Ovary (tissue), 9 donors: ENCODE data around the gene PGRMC2. TPM values are rescaled to one million over a fixed set of nuclear protein-coding genes. Genes with fewer than 3 reads are reported as not detected.

Experiments used
- DNase-seq, 5 donors: peaks; one replicate each; pipeline ENCODE4 v3.0.0-alpha.2; 2019 to 2020
- H3K27ac ChIP-seq, 2 donors: fragments of 200-600 bp; one replicate each; pipeline versions ENCODE4 v1.5.1 to v1.8.0; 2019 to 2022
- H3K27me3 ChIP-seq: fragments of 200-600 bp; one replicate; pipeline ENCODE4 v1.8.0; 2022
- H3K36me3 ChIP-seq: fragments of 200-600 bp; sonication (generic); one replicate; pipeline ENCODE4 v1.5.1; 2019
- H3K4me1 ChIP-seq: one replicate; pipeline ENCODE4 v1.8.1; 2013; ENCODE audit warnings: mild to moderate bottlenecking, moderate library complexity; ENCODE audit not compliant: insufficient read depth
- H3K4me3 ChIP-seq: fragments of 200-600 bp; sonication (generic); one replicate; pipeline ENCODE4 v1.5.1; 2017
- H3K9me3 ChIP-seq, 2 donors: fragments of 200-600 bp in 1 of 2; sonication (generic) in 1 of 2; one replicate each; pipeline versions ENCODE4 v1.5.1 to v1.8.1; 2013 to 2019; ENCODE audit warnings: mild to moderate bottlenecking in 1 of 2, moderate library complexity in 1 of 2
- EP300 ChIP-seq: sonication (generic); formaldehyde crosslinking; IDR thresholded peaks from one replicate; pipeline ENCODE4 v1.6.1; 2017; ENCODE audit warnings: antibody characterized with exemption
- POLR2A ChIP-seq: fragments of 450-650 bp; IDR thresholded peaks from one replicate; pipeline ENCODE4 v1.6.1; 2017; ENCODE audit warnings: antibody characterized with exemption, mild to moderate bottlenecking, moderate library complexity
- WGBS, 3 donors: extraction: QIAGEN DNeasy Blood & Tissue Kit in 1 of 3; methylation state at CpG; one replicate each; pipeline versions ENCODE4 v1.1.5 to v1.1.7; 2013 to 2017; 5-methylcytosine and 5-hydroxymethylcytosine counted together
- intact Hi-C, 4 donors: fragments of 100-400 bp; cut with DNase I; formaldehyde crosslinking; loops; one replicate each; pipeline versions ENCODE4 v1.11.0 to v1.15.1; 2022 to 2023
- polyA plus RNA-seq, 2 donors: library from polyadenylated mRNA; stranded (reverse); fragments of 200-250 nt in 1 of 2; fragments of 350-450 nt in 1 of 2; fragmentation: Illumina TruSeq in 1 of 2; extraction: RNeasy Lipid Tissue Mini Kit (QIAGEN cat#74804) in 1 of 2; gene quantifications; one replicate each; pipeline ENCODE4 v1.2.3, GENCODE V29; 2013 to 2014
- total RNA-seq, 7 donors: library from RNA; depleted of rRNA in 2 of 7; stranded (reverse); fragments of >200 nt in 2 of 7; fragmentation: NEBNext Ultra II Directional in 3 of 7; extraction: Animal tissue kit (Norgen Biotek cat#: 25700) in 3 of 7; gene quantifications; one replicate each; pipeline versions ENCODE4 v1.1.0 to v1.2.4, GENCODE V29; 2016 to 2023
- TF ChIP-seq, protein P1 (sequence below), 3 donors: fragments of 450-650 bp in 2 of 3; fragments of 200-600 bp in 1 of 3; IDR thresholded peaks; one replicate each; pipeline versions ENCODE4 v1.5.1 to v1.8.0; 2016 to 2022; ENCODE audit warnings: antibody characterized with exemption in 3 of 3, mild to moderate bottlenecking in 1 of 3
- donor health status: DM: no; HTN: no; CAD: no; lungs with moderate emphysema.
- donor health status: DM: no; HTN: no; CAD: no.
- donor health status: Bipolar disorder and iron deficiency.
- donor health status: DM: yes; HTN: yes; CAD: no.
- donor health status: DM: no; HTN: no; CAD: no.
- donor health status: DM: yes; HTN: yes; CAD: no.

Gene PGRMC2
- total and polyA plus RNA-seq, 9 donors: 23.2 to 222 (median 56.9) TPM

DNA sequence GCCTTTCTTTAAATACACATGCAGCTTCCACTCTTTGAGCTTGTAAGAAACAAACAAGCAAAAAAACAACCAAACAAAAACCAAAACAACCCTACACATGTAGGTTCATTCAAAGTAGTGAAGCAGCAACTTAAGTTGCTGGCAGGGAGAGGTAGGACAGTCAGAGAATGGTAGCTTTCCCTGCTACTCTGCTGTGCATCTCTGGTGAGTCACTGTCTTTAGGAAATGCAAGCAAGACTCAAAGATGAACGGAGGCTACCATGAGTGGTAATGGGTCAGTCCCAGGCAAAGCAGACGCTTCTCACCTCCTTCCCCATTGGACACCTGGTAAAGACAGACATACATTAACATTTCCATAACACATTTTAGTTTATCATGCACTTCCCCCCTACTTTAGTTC is 43.2 kb downstream of the PGRMC2 start:
- Histone ChIP-seq H3K27me3 (no peaks in the 10 kb centered on the region), H3K36me3 (no peaks in the 10 kb centered on the region), H3K9me3 (no peaks in the 10 kb centered on the region), H3K27ac (no peak overlapping the region), H3K4me3 (no peak overlapping the region), H3K4me1 (no peaks in the 10 kb centered on the region)
- DNase-seq: no peak
- no peak for TF ChIP-seq EP300
- no peak for TF ChIP-seq POLR2A
- TF ChIP-seq, protein P1, sequence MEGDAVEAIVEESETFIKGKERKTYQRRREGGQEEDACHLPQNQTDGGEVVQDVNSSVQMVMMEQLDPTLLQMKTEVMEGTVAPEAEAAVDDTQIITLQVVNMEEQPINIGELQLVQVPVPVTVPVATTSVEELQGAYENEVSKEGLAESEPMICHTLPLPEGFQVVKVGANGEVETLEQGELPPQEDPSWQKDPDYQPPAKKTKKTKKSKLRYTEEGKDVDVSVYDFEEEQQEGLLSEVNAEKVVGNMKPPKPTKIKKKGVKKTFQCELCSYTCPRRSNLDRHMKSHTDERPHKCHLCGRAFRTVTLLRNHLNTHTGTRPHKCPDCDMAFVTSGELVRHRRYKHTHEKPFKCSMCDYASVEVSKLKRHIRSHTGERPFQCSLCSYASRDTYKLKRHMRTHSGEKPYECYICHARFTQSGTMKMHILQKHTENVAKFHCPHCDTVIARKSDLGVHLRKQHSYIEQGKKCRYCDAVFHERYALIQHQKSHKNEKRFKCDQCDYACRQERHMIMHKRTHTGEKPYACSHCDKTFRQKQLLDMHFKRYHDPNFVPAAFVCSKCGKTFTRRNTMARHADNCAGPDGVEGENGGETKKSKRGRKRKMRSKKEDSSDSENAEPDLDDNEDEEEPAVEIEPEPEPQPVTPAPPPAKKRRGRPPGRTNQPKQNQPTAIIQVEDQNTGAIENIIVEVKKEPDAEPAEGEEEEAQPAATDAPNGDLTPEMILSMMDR (IDR thresholded peaks at IDR 0.05): no peak
- intact Hi-C loops: no loop called here
- 83 to 89% (median 88%) methylated on average over 2 of the region's 2 CpGs for WGBS, 3 donors

DNA sequence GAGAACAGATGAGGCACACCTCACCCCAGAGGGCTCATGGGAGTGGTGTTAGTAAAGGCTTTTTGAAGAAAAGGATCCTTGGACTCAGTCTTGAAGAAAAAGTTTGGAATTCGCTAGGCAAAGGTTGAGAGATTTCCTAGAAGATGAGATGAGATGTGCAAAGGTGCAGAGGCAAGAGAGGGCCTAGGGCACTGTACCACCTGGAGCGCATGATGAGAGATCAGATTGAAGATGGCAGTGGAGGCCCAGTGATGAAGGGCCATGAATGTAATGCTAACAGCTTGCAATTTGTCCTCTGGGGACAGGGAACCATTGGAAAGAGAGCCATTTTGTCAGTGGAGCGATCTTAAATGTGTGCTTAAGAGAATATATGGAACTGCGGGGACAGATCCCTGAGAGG is 45.0 kb downstream of the PGRMC2 start:
- 94 to 97% (median 94%) methylated on average over 4 of the region's 4 CpGs for WGBS, 3 donors
- Histone ChIP-seq H3K9me3 (no peaks in the 10 kb centered on the region), H3K27me3 (no peaks in the 10 kb centered on the region), H3K27ac (no peak overlapping the region), H3K4me1 (no peaks in the 10 kb centered on the region), H3K36me3 (no peaks in the 10 kb centered on the region), H3K4me3 (no peak overlapping the region)
- intact Hi-C loops: no loop called here
- TF ChIP-seq POLR2A (no peak), EP300 (no peak)
- TF ChIP-seq, protein P1 (IDR thresholded peaks at IDR 0.05): no peak
- no peak for DNase-seq

DNA sequence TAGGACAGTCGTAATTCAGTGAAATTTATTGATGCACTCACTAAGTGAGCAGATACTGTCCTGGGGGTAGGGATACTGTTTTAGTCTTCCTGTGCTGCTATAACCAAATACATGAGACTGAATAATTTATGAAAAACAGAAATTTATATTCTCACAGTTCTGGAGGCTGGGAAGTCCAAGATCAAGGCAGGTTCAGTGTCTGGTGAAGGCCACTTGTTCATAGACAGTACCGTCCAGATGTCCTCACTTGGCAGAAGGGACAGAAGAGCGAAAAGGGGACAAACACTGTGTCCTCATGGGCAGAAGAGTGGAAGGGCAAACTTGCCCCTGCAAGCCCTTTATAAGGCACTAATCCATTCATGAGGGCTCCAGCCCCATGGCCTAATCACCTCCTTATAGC is 45.6 kb downstream of the PGRMC2 start:
- Histone ChIP-seq H3K36me3 (no peaks in the 10 kb centered on the region), H3K4me3 (no peak overlapping the region), H3K9me3 (no peaks in the 10 kb centered on the region), H3K4me1 (no peaks in the 10 kb centered on the region), H3K27me3 (no peaks in the 10 kb centered on the region), H3K27ac (no peak overlapping the region)
- DNase-seq: no peak
- intact Hi-C loops: no loop called here
- TF ChIP-seq POLR2A (no peak), EP300 (no peak)
- TF ChIP-seq, protein P1 (IDR thresholded peaks at IDR 0.05): no peak
- 76 to 83% (median 81%) methylated on average over 3 of the region's 3 CpGs for WGBS, 3 donors

DNA sequence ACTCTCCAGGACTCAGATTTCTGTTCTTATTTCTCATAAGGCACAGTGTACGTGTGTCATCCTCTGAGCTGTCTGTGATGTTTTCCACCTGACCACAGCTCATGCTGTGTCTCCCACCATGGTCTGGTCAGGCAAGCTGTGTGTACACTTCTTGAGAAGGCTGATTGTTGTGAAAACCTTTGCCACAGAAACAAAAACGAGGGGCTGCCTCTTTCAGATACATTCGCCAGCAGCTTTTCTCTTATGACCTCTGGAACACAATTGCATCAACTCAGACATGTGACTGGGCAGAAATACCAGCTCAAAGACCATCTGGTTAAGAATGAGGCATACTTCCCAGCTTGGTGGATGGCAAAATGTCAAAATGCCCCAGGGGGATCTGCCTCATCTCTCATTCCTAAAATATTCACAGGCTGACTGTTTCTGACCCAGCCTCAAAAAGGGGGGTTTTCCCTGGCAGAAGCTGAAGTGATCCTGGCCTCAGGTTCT is 46.1 kb downstream of the PGRMC2 start:
- no peak for DNase-seq
- Histone ChIP-seq H3K27me3 (no peaks in the 10 kb centered on the region), H3K27ac (no peak overlapping the region), H3K4me1 (no peaks in the 10 kb centered on the region), H3K9me3 (no peaks in the 10 kb centered on the region), H3K4me3 (no peak overlapping the region), H3K36me3 (no peaks in the 10 kb centered on the region)
- TF ChIP-seq, protein P1 (IDR thresholded peaks at IDR 0.05): no peak
- TF ChIP-seq POLR2A (no peak), EP300 (no peak)
- intact Hi-C loops: no loop called here
- WGBS, 3 donors: 11 to 18% (median 13%) methylated on average over 3 of the region's 3 CpGs
